ENCODE data around the gene FAM163B. TPM values are rescaled to one million over a fixed set of nuclear protein-coding genes. Genes with fewer than 3 reads are reported as not detected.

FAM163B gene
- total RNA-seq, 2 donors from 2014 or later = 1.2 TPM; not detected in 1

- no peak for DNase-seq
- Histone ChIP-seq H3K36me3 (no peaks in the 10 kb centered on the region), H3K27me3 (no peaks in the 10 kb centered on the region), H3K4me3 (no peak overlapping the region), H3K9ac (ENCODE audit: low read depth in 2 of 2, low read length in 2 of 2) (no peak overlapping the region), H3K9me3 (no peaks in the 10 kb centered on the region), H3K4me1 (no peaks in the 10 kb centered on the region), H3K27ac (no peak overlapping the region)
- no peak for TF ChIP-seq CTCF (IDR thresholded peaks at IDR 0.05)
- intact Hi-C loops (cut with DNase I) = no loop called here
Measured at GRCh38 chr9:133552236-133552635, 57.0 kb downstream of the FAM163B start.

DNA sequence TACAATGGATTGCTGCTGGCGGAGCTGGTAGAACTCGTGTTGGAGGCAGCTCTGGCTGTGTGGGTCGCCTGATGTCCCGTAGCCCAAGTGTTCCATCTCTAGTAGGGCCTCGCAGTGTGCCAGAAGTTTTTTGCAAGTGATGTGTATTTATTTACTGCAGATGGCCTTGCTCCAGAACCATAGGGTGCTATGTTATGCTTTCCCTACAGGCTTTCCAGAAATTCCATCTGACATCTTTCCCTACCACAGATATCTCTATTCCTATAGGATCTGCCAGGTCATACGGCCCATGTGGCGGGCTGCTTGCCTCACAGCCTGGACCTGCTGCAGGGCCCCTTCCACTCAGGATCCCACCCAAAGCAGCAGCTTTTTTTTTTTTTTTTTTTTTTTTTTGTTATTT, 57.7 kb downstream of the FAM163B start:
- Histone ChIP-seq H3K27ac (no peak overlapping the region), H3K9ac (ENCODE audit: low read depth in 2 of 2, low read length in 2 of 2) (no peak overlapping the region)
- no peak for TF ChIP-seq CTCF (IDR thresholded peaks at IDR 0.05)

GRCh38 chr9:133547116-133547515, 62.1 kb downstream of the FAM163B start:
- Histone ChIP-seq H3K36me3 (no peaks in the 10 kb centered on the region), H3K9me3 (no peaks in the 10 kb centered on the region), H3K4me3 (no peak overlapping the region), H3K27ac (no peak overlapping the region), H3K27me3 (no peaks in the 10 kb centered on the region), H3K9ac (ENCODE audit: low read depth in 2 of 2, low read length in 2 of 2) (no peak overlapping the region), H3K4me1 (no peaks in the 10 kb centered on the region)
- TF ChIP-seq CTCF (IDR thresholded peaks at IDR 0.05) = no peak
- DNase-seq = no peak
- intact Hi-C loops (cut with DNase I) = no loop called here

More for the DNA sequence above, 57.7 kb downstream of the FAM163B start:
- H3K36me3 ChIP-seq = no peaks in the 10 kb centered on the region
- no peaks in the 10 kb centered on the region for H3K27me3 ChIP-seq
- no peak overlapping the region for H3K4me3 ChIP-seq
- H3K4me1 ChIP-seq = no peaks in the 10 kb centered on the region
- intact Hi-C loops (cut with DNase I) = no loop called here
- no peaks in the 10 kb centered on the region for H3K9me3 ChIP-seq
- no peak for DNase-seq

- no peak for DNase-seq
- Histone ChIP-seq H3K9ac (ENCODE audit: low read depth in 2 of 2, low read length in 2 of 2) (no peak overlapping the region), H3K27me3 (no peaks in the 10 kb centered on the region), H3K4me3 (no peak overlapping the region), H3K4me1 (no peaks in the 10 kb centered on the region), H3K36me3 (no peaks in the 10 kb centered on the region), H3K9me3 (no peaks in the 10 kb centered on the region), H3K27ac (no peak overlapping the region)
- intact Hi-C loops (cut with DNase I) = no loop called here
- TF ChIP-seq CTCF (IDR thresholded peaks at IDR 0.05) = no peak
Measured at GRCh38 chr9:133546287-133546680, 62.9 kb downstream of the FAM163B start.

DNA sequence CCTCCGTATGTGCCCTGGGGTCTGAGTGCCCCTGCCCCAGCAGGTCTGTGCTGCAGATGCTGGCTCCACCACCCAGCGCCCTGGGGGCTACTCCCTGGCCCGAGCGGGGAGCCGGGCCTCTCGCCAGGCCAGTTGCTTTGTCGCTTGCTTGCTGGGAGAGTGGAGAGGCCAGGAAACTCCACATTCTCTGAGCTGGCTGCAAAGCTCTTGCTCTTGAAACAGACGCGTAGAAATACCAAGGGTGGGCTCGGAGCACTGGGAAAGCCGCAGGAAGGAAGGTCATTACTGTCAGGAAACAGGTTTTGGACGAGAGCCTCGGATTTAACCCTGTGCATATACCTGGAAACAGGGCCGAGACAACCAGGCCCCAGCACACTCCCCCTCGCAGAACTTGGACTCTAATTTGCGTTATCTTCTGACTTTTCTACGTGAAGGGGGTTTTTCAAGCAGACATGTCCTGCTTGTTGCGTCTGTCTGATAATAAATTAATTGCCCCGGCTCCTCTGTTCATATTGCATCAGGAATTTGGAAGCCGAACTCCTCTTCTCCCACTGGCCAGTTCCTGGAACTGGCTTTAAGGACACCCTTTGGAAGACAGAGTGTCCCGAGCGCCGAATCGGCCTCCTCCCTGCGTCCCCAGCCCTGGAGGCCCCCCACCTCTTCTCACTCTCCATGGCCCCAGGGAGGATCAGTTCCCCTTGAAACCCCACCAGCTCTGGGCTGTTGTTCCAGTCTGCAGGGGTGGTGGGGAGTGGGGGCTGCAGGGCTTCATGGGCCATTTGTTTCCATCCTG, 63.5 kb downstream of the FAM163B start:
- no peaks in the 10 kb centered on the region for H3K27me3 ChIP-seq
- no peak overlapping the region for H3K9ac ChIP-seq (ENCODE audit: low read depth in 2 of 2, low read length in 2 of 2)
- no peak overlapping the region for H3K27ac ChIP-seq
- intact Hi-C loops (cut with DNase I) = no loop called here
- TF ChIP-seq CTCF (IDR thresholded peaks at IDR 0.05) = no peak
- DNase-seq = no peak
- H3K4me3 ChIP-seq = no peak overlapping the region
- no peaks in the 10 kb centered on the region for H3K36me3 ChIP-seq
- no peaks in the 10 kb centered on the region for H3K9me3 ChIP-seq
- no peaks in the 10 kb centered on the region for H3K4me1 ChIP-seq
